Upper lobe of left lung (tissue), 4 donors: ENCODE measurements around the gene ZNF418.

Experiments used
- EP300 ChIP-seq, 4 donors: sonication (generic); formaldehyde crosslinking; IDR thresholded peaks; one replicate each; pipeline ENCODE4 v1.5.1; 2017; ENCODE audit warnings: antibody characterized with exemption in 4 of 4, control low read depth in 2 of 4
- TF ChIP-seq, protein P1 (sequence below), 6 experiments: fragments of 450-650 bp in 4 of 6; fragments of 200-600 bp in 2 of 6; sonication (generic) in 2 of 6; IDR thresholded peaks; one replicate each; pipeline ENCODE4 v1.5.1; 2016 to 2019; ENCODE audit warnings: antibody characterized with exemption in 6 of 6

DNA sequence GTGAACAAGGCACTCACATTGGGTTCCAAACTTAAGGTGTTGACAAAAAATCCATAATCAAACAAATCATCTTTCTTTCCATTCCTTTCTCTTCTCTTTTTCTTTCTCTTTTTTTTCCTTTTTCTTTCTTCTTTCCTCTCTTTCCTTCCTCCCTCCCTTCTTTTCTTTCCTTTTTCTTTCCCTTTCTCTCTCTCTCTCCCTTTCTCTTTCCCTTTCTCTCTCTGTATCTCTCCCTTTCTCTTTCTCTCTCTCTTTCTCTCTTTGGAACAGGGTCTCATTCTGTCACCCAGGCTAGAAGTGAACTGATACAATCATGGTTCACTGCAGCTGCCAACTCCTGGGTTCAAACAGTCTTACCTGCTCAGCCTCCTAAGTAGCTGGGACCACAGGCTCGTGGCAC is 26.6 kb upstream of the ZNF418 start:
- no peak for TF ChIP-seq EP300 (IDR thresholded peaks at IDR 0.05)
- TF ChIP-seq, protein P1, sequence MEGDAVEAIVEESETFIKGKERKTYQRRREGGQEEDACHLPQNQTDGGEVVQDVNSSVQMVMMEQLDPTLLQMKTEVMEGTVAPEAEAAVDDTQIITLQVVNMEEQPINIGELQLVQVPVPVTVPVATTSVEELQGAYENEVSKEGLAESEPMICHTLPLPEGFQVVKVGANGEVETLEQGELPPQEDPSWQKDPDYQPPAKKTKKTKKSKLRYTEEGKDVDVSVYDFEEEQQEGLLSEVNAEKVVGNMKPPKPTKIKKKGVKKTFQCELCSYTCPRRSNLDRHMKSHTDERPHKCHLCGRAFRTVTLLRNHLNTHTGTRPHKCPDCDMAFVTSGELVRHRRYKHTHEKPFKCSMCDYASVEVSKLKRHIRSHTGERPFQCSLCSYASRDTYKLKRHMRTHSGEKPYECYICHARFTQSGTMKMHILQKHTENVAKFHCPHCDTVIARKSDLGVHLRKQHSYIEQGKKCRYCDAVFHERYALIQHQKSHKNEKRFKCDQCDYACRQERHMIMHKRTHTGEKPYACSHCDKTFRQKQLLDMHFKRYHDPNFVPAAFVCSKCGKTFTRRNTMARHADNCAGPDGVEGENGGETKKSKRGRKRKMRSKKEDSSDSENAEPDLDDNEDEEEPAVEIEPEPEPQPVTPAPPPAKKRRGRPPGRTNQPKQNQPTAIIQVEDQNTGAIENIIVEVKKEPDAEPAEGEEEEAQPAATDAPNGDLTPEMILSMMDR (IDR thresholded peaks at IDR 0.05) = no peak
